K562 (cell line): ENCODE data around the gene PPARG.

Source experiments
- CTCF ChIP-seq, 3 experiments: IDR thresholded peaks in 2 of 3; conservative IDR thresholded peaks in 1 of 3; 2 replicates each; pipeline ENCODE4 v1.5.1; 2011 to 2012; ENCODE audit warnings: low read length in 3 of 3, mild to moderate bottlenecking in 3 of 3, control low read depth in 2 of 3, improper control_type of control experiment in 1 of 3, inconsistent platforms in 1 of 3, low read depth in 1 of 3, mixed read lengths in 1 of 3, moderate library complexity in 1 of 3; ENCODE audit not compliant: insufficient read depth in 2 of 3
- EZH2 ChIP-seq: IDR thresholded peaks from 2 replicates; pipeline ENCODE4 v1.6.1; 2012; ENCODE audit warnings: low read depth, mild to moderate bottlenecking, inconsistent platforms, low read length, borderline replicate concordance
- GABPA ChIP-seq: fragments of 200-800 bp; sonication (Bioruptor generic); conservative IDR thresholded peaks from 2 replicates; pipeline ENCODE4 v1.6.1; 2016; ENCODE audit warnings: low read depth, missing genetic modification characterization, missing compliant biosample characterization
- KAT7 ChIP-seq: sonication (generic); formaldehyde crosslinking; IDR thresholded peaks from 2 replicates; pipeline ENCODE4 v1.8.0; 2022; ENCODE audit warnings: missing genetic modification reagents, mild to moderate bottlenecking, borderline replicate concordance
- MEIS2 ChIP-seq: fragments of 450-650 bp; IDR thresholded peaks from 2 replicates; pipeline ENCODE4 v1.6.1; 2014; ENCODE audit warnings: mild to moderate bottlenecking; ENCODE audit not compliant: partially characterized antibody
- NFATC3 ChIP-seq: fragments of 450-650 bp; IDR thresholded peaks from 2 replicates; pipeline ENCODE4 v1.6.1; 2017; ENCODE audit warnings: mild to moderate bottlenecking
- ZBTB7A ChIP-seq: IDR thresholded peaks from 2 replicates; pipeline ENCODE4 v1.6.1; 2011; ENCODE audit warnings: low read depth, mild to moderate bottlenecking, low read length, moderate library complexity, borderline replicate concordance; ENCODE audit not compliant: control insufficient read depth
- TF ChIP-seq, protein P1 (sequence below): sonication (generic); formaldehyde crosslinking; IDR thresholded peaks from 2 replicates; pipeline ENCODE4 v1.8.0; 2022; ENCODE audit warnings: mild to moderate bottlenecking, low read depth, missing genetic modification reagents
- TF ChIP-seq, protein P2 (sequence below): sonication (generic); formaldehyde crosslinking; IDR thresholded peaks from 2 replicates; pipeline ENCODE4 v1.8.1; 2022; ENCODE audit warnings: missing genetic modification reagents

DNA sequence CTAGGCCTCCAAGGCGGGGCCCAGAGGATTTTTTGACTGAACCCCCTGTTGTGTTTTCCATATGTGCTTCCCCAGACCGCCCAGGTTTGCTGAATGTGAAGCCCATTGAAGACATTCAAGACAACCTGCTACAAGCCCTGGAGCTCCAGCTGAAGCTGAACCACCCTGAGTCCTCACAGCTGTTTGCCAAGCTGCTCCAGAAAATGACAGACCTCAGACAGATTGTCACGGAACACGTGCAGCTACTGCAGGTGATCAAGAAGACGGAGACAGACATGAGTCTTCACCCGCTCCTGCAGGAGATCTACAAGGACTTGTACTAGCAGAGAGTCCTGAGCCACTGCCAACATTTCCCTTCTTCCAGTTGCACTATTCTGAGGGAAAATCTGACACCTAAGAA lies 145.0 kb downstream of the PPARG start:
- no peak for TF ChIP-seq GABPA (tag)
- no peak for TF ChIP-seq EZH2
- TF ChIP-seq, protein P1, sequence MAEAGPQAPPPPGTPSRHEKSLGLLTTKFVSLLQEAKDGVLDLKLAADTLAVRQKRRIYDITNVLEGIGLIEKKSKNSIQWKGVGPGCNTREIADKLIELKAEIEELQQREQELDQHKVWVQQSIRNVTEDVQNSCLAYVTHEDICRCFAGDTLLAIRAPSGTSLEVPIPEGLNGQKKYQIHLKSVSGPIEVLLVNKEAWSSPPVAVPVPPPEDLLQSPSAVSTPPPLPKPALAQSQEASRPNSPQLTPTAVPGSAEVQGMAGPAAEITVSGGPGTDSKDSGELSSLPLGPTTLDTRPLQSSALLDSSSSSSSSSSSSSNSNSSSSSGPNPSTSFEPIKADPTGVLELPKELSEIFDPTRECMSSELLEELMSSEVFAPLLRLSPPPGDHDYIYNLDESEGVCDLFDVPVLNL, result no peak
- no peak for TF ChIP-seq NFATC3
- no peak for TF ChIP-seq MEIS2
- no peak for TF ChIP-seq ZBTB7A
- TF ChIP-seq, protein P2, sequence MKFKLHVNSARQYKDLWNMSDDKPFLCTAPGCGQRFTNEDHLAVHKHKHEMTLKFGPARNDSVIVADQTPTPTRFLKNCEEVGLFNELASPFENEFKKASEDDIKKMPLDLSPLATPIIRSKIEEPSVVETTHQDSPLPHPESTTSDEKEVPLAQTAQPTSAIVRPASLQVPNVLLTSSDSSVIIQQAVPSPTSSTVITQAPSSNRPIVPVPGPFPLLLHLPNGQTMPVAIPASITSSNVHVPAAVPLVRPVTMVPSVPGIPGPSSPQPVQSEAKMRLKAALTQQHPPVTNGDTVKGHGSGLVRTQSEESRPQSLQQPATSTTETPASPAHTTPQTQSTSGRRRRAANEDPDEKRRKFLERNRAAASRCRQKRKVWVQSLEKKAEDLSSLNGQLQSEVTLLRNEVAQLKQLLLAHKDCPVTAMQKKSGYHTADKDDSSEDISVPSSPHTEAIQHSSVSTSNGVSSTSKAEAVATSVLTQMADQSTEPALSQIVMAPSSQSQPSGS (CRISPR knock-in tag), result no peak
- no peak for TF ChIP-seq KAT7 (CRISPR knock-in tag)
- no peak for TF ChIP-seq CTCF (IDR thresholded peaks at IDR 0.05 in 2 of 3, conservative IDR thresholded peaks at IDR 0.05 in 1 of 3; ENCODE audit: insufficient read depth in 2 of 3, low read depth in 1 of 3, low read length in 3 of 3)
